Adipocyte (in vitro differentiated cells): ENCODE results near the gene SYNRG.

Experiments
- DNase-seq: peaks from one replicate; pipeline ENCODE4 v3.0.0-alpha.2; 2015; ENCODE audit warnings: low read depth
- H3K27me3 ChIP-seq: replicated peaks from 2 replicates; pipeline ENCODE4 v1.7.0; 2013; ENCODE audit warnings: mild to moderate bottlenecking, low read length, moderate library complexity; ENCODE audit not compliant: control insufficient read depth, insufficient read depth
- H3K36me3 ChIP-seq: 2 replicates; pipeline ENCODE4 v1.7.0; 2013; ENCODE audit warnings: low read length, mild to moderate bottlenecking, moderate library complexity; ENCODE audit not compliant: control insufficient read depth, insufficient read depth, severe bottlenecking
- H3K4me1 ChIP-seq: 2 replicates; pipeline ENCODE4 v1.7.0; 2013; ENCODE audit warnings: mild to moderate bottlenecking, low read length, moderate library complexity; ENCODE audit not compliant: control insufficient read depth, insufficient read depth
- H3K4me3 ChIP-seq: 2 replicates; pipeline ENCODE4 v1.7.0; 2013; ENCODE audit warnings: mild to moderate bottlenecking, low read length, moderate library complexity
- H3K9ac ChIP-seq: 2 replicates; pipeline ENCODE4 v1.7.0; 2013; ENCODE audit warnings: mild to moderate bottlenecking, low read length, moderate library complexity
- H3K9me3 ChIP-seq: 2 replicates; pipeline ENCODE4 v1.7.0; 2013; ENCODE audit warnings: mild to moderate bottlenecking, low read length, moderate library complexity; ENCODE audit not compliant: control insufficient read depth

Gene SYNRG, protein sequence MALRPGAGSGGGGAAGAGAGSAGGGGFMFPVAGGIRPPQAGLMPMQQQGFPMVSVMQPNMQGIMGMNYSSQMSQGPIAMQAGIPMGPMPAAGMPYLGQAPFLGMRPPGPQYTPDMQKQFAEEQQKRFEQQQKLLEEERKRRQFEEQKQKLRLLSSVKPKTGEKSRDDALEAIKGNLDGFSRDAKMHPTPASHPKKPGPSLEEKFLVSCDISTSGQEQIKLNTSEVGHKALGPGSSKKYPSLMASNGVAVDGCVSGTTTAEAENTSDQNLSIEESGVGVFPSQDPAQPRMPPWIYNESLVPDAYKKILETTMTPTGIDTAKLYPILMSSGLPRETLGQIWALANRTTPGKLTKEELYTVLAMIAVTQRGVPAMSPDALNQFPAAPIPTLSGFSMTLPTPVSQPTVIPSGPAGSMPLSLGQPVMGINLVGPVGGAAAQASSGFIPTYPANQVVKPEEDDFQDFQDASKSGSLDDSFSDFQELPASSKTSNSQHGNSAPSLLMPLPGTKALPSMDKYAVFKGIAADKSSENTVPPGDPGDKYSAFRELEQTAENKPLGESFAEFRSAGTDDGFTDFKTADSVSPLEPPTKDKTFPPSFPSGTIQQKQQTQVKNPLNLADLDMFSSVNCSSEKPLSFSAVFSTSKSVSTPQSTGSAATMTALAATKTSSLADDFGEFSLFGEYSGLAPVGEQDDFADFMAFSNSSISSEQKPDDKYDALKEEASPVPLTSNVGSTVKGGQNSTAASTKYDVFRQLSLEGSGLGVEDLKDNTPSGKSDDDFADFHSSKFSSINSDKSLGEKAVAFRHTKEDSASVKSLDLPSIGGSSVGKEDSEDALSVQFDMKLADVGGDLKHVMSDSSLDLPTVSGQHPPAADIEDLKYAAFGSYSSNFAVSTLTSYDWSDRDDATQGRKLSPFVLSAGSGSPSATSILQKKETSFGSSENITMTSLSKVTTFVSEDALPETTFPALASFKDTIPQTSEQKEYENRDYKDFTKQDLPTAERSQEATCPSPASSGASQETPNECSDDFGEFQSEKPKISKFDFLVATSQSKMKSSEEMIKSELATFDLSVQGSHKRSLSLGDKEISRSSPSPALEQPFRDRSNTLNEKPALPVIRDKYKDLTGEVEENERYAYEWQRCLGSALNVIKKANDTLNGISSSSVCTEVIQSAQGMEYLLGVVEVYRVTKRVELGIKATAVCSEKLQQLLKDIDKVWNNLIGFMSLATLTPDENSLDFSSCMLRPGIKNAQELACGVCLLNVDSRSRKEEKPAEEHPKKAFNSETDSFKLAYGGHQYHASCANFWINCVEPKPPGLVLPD (N-terminal part only)

GRCh38 chr17:37609170-37610040 lies at the start of gene SYNRG:
SYNRG (minus strand) TSS chr17:37609418; CDS start chr17:37609355, 63 bp downstream.
- H3K4me1 ChIP-seq: peaks cover 36% of the 10 kb centered on the region
- DNase-seq: peak; percentile 98
- no peaks in the 10 kb centered on the region for H3K9me3 ChIP-seq
- H3K36me3 ChIP-seq: peaks cover 21% of the 10 kb centered on the region
- H3K4me3 ChIP-seq: peak within 1 kb of the TSS; percentile 93
- H3K9ac ChIP-seq: peak within 1 kb of the TSS; percentile 96
- no peaks in the 10 kb centered on the region for H3K27me3 ChIP-seq

- no peak overlapping the region for H3K4me3 ChIP-seq
- no peaks in the 10 kb centered on the region for H3K4me1 ChIP-seq
- no peak for DNase-seq
- H3K27me3 ChIP-seq: no peaks in the 10 kb centered on the region
- no peaks in the 10 kb centered on the region for H3K36me3 ChIP-seq
- H3K9ac ChIP-seq: no peak overlapping the region
- no peaks in the 10 kb centered on the region for H3K9me3 ChIP-seq
These were observed 48.0 kb upstream of the SYNRG start for GRCh38 chr17:37657202-37657601.

DNA sequence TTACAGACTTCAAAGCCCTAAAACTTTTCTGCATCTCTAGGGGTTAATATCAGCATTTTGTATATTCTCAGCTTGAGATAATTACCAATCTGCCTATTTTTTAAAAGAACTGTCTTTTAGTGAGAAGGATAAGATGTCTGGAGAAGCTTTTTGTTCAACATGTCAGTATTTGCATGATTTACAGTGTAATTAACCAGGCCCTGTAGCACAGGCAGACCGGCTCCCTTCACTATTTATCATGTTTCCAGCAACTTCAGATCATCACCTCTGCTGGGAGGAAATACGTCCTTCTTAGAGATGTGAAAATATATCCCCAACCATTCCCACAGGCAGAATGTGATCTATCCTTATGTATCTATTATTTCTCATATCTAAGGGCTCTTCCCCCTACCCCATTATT lies 42.6 kb upstream of the SYNRG start:
- no peaks in the 10 kb centered on the region for H3K27me3 ChIP-seq
- H3K4me1 ChIP-seq: peaks cover 4% of the 10 kb centered on the region
- no peaks in the 10 kb centered on the region for H3K36me3 ChIP-seq
- no peaks in the 10 kb centered on the region for H3K9me3 ChIP-seq
- no peak overlapping the region for H3K4me3 ChIP-seq
- no peak for DNase-seq
- H3K9ac ChIP-seq: no peak overlapping the region

DNA sequence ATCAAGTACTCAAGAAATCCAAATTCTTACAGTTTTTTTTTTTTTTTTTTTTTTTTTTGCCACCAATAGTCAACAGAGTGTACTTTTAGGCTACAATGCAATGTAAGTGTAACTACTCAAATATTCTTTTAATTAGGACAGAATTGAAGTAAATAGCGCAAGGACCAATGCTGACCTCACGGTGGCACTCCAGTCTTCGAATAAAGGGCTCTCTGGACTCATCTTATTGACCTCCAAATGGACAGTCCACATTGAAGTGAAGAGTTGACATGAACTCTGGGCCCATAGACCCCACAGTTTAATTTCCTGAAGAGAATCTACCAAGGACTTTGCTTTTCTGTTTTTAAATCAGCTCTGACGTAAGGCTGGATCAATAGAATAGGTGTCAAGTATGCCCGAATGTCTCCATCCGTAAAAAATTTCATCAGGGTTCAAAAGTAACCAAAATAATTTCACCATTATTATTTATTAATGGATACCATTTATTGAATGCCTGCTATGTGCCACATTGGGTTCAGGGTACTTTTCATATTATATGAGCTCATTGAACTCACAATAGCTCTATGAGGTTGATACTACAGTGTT lies 41.3 kb upstream of the SYNRG start:
- Histone ChIP-seq H3K36me3 (no peaks in the 10 kb centered on the region), H3K9me3 (no peaks in the 10 kb centered on the region), H3K9ac (no peak overlapping the region), H3K4me1 (peaks cover 4% of the 10 kb centered on the region), H3K4me3 (no peak overlapping the region), H3K27me3 (peaks cover 11% of the 10 kb centered on the region)
- peak; percentile 79 for DNase-seq

- Histone ChIP-seq H3K4me1 (peaks cover 11% of the 10 kb centered on the region), H3K4me3 (peak overlapping the region; percentile 38), H3K36me3 (no peaks in the 10 kb centered on the region), H3K9me3 (no peaks in the 10 kb centered on the region), H3K9ac (no peak overlapping the region), H3K27me3 (peaks cover 12% of the 10 kb centered on the region)
- DNase-seq: peak; percentile 56
These were observed 39.3 kb upstream of the SYNRG start for GRCh38 chr17:37648555-37648954.

GRCh38 chr17:37647856-37648255 lies 38.6 kb upstream of the SYNRG start:
- no peaks in the 10 kb centered on the region for H3K36me3 ChIP-seq
- no peak for DNase-seq
- H3K9me3 ChIP-seq: no peaks in the 10 kb centered on the region
- H3K4me3 ChIP-seq: no peak overlapping the region
- peaks cover 12% of the 10 kb centered on the region for H3K27me3 ChIP-seq
- H3K9ac ChIP-seq: no peak overlapping the region
- peaks cover 12% of the 10 kb centered on the region for H3K4me1 ChIP-seq

DNA sequence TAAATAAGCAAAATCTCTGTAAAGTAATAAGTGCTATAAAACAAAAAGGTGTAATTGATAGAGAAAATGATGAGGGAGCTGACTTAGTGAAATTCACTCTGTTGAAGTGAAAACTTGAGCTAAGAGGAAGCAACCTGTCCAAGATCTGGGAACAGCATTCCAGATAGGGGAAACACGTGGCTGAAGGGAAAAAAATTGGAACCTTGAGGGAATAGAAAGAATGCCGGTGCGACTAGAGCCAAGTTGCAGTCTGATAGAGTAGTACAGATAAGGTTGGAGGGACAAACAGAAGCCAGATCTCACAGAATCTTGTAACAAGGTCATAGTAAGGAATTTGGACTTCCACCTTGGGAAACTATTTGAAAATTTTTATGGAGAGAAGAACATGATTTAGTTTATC lies 34.7 kb upstream of the SYNRG start:
- H3K4me3 ChIP-seq: peak overlapping the region; percentile 94
- H3K4me1 ChIP-seq: peaks cover 19% of the 10 kb centered on the region
- peak; percentile 14 for DNase-seq
- H3K9ac ChIP-seq: peak overlapping the region; percentile 96
- no peaks in the 10 kb centered on the region for H3K9me3 ChIP-seq
- H3K36me3 ChIP-seq: peaks cover 8% of the 10 kb centered on the region
- H3K27me3 ChIP-seq: peaks cover 12% of the 10 kb centered on the region

- peaks cover 12% of the 10 kb centered on the region for H3K27me3 ChIP-seq
- no peaks in the 10 kb centered on the region for H3K9me3 ChIP-seq
- H3K36me3 ChIP-seq: peaks cover 10% of the 10 kb centered on the region
- DNase-seq: peak; percentile 98
- peak within 1 kb of the TSS; percentile 94 for H3K4me3 ChIP-seq
- peak within 1 kb of the TSS; percentile 96 for H3K9ac ChIP-seq
- H3K4me1 ChIP-seq: peaks cover 17% of the 10 kb centered on the region
These were observed 34.0 kb upstream of the SYNRG start, which contains the start of gene DDX52 for GRCh38 chr17:37643118-37643766. DDX52 (minus strand) TSS chr17:37643446; CDS start chr17:37643420, 26 bp downstream.

- Histone ChIP-seq H3K27me3 (peaks cover 12% of the 10 kb centered on the region), H3K36me3 (peaks cover 15% of the 10 kb centered on the region), H3K4me1 (peaks cover 17% of the 10 kb centered on the region), H3K9ac (peak overlapping the region; percentile 96), H3K9me3 (no peaks in the 10 kb centered on the region), H3K4me3 (peak overlapping the region; percentile 94)
- peak; percentile 73 for DNase-seq
These were observed 33.5 kb upstream of the SYNRG start for GRCh38 chr17:37642681-37643080.
